Amygdala (tissue), 56 donors: ENCODE results near the gene C18orf63.
"Not testable (repeated sequence)": the region's sequence is repeated elsewhere in the genome, so short reads cannot be mapped to it uniquely, and the experiment has no call there.

Source experiments
- DNase-seq, 56 donors: peaks; one replicate each; lab custom pipeline; 2025; lab: John Stamatoyannopoulos, UW

C18orf63 gene

DNA sequence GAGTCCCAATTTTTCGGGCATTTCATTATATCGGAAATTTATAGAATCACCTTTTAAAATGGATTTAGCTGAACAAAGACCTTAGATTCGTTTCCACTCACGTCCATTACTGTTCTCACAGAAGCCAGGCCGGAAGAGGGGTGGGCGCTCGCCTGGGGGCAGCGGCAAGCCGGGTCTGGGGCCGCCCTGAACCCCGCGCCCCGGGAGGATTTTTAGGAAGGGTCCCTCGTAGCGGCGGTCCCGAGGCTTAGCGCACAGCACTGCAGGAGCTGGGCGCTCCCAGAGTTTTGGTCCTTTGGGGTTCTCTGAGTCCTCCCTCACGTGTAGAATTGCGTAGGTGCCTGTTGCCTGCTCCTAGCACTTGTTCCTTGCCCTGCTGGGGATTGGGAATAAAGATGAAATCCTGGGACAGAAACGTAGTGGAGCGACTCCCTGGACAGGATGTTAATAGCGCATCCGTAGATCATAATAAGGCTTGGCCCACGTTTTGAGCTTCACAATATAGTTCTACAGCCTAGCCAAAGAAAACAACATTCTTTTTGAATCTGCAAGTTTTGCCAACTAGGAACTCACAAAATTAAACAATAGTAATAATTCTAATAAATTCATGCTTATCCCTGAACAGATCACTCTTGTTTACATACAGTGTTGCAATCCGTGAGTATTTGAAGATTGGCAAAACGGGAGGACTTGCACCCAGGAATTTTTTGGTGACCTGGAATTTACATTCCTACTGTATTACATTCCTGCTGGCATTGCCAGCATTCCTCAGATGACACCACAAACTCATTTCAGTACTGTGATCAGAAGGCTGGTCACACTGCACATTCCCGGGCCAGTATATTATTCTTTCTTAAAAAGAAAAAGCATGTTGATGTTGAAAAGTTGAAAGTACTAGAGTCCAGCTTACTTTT, 875 bp downstream of the C18orf63 start:
- no peak for DNase-seq

DNA sequence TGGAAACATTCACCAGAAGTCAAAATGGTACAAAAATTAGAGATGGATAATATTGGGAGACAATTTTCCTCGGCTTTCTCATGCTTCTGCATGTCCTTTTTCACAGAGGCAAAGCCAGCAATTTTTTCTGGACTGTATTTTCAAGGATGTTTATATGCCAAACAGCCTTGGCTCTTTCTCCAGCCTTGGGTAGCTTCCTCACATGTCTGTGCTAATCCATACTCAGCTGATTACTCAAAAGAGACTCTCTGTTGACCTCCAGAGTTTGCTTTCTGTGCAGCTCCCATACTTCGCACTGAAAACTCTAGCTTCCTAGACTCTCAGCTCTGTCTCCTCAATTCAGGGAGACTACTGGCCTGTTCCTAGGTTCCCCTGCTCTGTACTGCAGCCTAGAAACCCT, 10.6 kb downstream of the C18orf63 start:
- no peak for DNase-seq

DNA sequence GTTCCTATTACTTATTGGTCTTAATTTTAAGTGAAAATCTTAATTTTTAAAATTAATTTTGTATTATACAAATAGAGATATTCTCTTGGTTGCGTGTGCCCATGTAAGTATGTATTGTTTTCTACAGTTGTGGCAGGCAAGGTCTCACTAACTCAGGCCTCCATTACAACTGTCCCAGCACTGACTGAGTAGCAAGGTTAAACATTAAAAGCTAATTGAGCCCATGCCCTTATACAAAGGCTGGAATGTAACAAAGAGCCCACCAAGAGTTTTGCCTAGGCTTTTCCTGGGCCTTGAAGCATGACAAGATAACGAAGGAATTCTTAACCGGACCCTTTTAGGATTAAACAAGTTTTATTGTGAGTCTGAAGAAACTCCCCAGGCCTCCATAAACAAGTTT, 11.2 kb downstream of the C18orf63 start:
- DNase-seq = not testable (repeated sequence)

DNA sequence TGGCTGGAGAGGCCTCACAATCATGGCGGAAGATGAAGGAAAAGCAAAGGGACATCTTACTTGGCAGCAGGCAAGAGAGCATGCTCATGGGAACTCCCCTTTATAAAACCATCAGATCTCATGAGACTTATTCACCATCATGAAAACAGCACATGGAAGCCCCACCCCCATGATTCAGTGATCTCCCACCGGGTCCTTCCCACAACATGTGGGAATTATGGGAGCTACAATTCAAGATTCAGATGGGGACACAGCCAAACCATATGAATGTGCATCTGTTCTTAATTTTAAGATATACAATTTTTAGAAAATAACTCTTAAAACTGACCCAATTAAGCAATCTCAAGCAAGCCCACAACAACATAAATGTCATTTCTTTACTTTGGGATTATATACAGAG, 12.6 kb downstream of the C18orf63 start:
- no peak for DNase-seq

DNA sequence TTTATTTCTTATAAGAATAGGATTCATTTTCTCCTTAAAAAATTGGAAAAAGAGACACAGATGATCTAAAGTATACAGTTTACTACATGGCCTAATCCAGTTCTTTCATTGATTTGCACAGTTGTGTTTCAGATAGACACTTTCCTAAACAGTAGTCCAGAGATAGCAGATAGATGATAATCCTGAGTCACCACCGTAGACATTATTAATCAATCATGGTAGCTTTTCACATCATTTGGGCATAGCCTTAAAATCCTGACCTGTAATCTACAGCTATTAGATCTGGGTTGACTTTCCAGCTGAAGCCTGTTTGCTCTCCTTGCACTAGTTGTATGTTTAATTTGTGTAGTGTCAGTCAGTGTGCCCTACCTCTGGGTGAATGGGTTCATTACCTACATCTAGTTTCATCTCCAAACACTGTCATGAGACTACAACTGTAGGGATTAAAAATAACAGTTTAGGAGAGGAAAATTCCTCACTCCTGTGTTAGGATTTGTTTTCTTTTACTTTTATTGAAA, 14.1 kb downstream of the C18orf63 start:
- no peak for DNase-seq

DNA sequence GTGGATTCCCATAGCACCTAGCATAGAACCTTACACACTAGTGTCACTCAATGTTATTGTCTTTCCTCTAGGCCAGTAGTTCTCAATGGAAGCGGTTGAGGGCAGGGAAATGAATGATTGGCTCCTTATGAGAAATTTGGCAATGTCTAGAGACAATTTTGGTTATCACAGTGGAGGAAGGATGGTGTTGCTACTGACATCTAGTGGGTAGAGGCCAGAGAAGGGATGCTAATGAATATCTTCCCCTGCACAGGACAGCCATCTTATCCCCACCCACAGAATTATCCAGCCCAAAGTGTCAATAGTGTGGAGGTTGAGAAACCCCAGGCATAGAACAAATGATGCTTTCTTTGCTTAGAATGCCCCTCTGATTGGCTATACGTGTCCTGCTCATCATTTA, 15.8 kb downstream of the C18orf63 start:
- no peak for DNase-seq

DNA sequence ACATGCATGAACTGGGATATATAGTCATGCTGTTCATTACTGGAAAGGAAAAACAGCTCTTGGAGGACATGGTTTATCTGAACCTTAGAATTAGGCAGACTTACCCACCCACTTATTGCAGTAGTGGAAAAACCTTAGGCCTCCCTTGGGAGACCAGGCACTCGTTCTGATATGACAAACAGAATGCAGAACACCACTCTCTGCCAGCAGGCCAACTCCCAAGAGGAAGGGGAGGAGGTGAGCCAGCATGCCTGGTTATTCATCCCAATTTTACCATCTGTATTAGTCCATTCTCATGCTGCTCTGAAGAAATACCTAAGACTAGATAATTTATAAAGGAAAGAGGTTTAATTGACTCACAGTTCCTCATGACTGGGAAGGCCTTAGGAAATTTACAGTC, 17.5 kb downstream of the C18orf63 start:
- no peak for DNase-seq

DNA sequence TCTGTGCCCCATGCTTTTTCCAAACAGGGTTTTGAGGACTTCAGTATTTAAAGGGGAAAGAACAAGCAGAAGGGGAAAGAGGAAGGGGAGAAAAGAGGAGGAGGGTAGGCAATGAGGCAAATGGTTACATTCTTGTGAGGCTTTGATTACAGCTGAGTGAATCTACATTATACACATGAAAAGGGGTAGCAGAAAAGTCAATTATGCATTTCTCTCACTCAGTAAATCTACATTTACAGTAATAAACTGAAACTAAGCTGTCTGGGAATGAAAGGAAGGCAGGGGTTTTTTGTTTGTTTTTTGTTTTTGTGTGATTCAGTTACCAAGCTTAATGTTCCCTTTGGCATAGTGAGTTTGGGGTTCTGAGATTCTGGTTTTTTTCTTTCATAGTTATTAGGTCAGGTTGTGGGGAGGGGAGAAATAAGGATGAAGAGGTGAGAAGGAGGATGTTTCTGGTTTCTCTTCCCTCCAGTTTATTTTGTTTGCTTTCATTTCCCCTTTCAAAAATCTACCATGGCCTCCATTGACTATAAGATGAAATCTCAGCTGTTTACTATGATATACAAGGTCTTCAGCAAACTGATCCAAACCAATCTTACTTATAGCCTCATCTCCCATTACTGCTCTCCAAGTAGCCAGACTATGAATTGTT, 18.7 kb downstream of the C18orf63 start:
- no peak for DNase-seq

DNA sequence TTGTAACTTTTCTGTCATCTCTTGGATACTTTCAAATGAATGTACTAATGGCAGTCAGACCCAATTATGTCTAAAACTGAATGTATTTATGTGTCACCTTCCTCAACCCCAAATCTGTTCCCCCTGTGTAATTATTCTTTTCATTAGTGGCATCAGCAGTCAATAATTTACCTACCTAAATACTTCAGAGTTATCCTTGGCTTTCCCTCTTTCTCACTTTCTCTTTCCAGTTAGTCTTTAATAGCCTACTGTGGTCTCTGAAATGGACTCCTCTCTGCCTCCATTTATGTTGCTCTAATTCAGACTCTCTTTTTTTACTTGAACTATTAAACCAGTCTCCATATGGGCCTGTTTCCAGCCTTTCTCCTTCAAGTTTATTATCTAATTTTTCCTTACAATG, 21.0 kb downstream of the C18orf63 start:
- no peak for DNase-seq

DNA sequence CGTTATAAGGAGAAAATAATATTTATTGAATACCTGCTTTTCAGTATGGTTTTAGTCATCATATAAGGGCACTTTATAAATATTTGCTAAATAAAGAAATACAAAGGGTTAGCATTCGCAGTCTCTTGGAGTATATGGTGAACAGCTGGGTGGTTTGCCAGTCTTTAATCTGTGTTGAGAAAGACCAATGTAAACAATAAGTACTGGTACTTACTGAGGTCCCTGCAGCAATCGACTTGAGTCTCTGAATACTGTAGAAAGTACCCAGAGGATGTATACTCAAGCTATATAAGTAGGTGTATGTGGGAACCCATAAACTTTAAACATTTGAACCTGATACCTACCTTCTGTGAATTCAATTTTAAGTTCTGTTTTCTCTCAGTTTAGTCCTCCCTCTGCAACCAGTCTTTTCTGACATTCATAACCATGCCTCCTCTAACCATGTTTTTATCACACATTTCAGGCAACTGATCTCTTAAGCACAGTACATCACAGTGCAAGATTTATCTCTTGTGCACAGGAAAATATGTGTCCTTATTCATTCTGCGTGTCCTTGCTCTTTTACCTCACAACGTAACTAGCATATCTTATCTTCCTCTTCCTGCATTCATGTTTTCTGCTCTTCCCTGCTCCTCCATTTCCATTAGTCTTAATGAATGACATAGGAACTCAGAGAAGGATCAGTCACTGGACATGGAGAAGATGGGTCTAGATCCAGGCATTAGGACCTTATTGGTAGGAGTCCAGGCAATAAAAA, 21.7 kb downstream of the C18orf63 start:
- DNase-seq = no peak

DNA sequence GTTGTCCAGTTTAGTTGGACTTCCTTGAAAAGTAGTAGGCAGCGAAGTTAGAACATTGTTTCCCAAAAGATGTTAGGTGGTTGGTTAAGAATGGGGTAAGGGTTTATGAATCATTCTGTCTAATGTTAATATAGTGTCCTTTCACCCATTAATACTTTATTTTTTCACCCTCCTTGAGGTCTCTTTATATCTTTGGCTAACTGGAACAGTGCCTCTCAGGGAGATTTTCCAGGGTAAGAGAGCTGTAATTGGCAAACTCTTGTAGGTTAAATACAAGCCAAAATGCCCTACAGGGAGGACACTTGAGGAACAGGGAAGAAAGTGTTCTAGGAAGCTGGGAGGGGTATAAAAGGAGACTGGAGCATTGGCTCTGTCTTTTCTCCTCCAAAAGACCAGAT, 22.3 kb downstream of the C18orf63 start:
- no peak for DNase-seq

DNA sequence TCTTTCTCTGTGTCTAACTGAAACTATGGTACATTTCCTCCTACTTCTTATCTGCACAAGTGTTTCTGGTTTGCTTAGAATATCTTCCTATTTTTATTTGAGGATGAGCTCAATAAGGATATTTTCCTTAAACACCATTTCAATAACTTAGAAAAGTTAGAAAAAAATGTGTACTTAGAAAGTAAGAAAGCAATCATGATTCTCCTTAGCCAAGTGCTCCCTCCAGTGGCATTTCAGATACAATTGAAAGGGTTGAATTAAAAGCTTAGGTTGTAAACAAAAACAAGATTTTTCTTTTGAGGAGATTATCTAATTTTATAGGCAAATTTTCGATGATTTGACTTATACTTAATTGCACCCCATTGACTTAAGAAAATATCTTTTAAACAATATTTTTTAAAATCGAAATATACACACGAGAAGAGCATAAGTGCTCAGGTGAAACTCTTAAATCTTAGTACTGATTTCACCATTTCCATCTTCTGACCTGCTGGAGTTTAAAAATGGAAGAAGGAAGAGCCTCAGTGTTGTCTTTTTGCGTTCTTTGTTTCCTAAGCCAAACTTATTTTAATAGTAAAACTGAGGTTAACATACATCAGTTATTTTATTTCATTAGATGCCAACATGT, 26.9 kb downstream of the C18orf63 start:
- DNase-seq = peak in 5 of 56 donors; percentile 3 to 47 (median 17)

DNA sequence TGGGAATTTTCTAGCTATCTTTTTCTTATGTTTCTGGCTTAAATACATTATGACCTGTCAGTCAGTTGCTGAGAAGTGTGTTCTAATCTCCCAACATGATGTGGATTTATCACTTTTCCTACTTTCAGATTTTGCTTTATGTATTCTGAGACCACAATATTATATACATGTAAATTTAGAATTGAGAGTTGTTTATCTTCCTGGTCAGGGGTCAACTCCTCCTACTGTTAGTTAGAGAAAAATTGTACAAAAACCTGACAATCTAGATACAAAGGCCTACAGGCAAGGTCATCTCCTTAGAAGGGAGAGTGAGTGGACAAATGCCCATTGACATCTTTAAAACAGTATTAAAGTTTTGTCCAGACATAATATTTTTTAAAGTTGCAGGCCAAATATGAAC, 30.6 kb downstream of the C18orf63 start:
- no peak for DNase-seq

DNA sequence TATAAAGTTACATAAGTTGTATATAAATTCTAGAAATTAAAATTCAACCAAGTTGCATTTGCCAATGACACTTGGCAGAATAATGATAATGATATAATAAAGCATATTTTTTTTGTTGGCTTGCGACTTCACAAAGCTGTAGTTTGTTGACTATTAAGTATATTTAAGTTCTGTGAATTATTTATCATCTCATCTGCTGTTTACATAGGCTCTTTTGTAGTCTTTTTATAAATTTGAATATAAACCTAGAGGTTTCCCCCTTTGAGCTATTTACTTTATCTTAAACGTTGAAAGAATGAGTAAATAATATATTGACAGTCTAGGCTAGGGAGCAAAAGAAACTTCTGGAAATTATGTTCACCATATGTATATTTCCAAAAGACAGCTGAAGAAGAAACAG, 32.9 kb downstream of the C18orf63 start:
- no peak for DNase-seq

DNA sequence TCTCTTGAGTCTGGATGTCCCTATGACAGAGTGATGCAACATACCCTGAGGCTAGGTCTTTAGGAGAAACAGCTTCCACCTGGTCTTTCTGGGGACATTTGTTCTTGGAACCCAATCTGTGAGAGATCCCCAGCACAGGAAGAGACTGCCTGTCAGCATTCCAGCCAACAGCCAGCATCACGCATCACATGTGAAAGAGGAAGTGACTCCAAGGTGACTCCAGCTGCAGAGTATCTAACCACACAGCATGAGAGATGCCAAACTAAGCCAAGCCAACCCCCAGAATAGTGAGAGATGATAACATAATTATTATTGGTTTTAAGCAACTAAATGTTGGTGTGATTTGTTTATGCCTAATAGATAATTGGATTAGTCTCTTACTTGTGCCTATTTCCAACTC, 35.7 kb downstream of the C18orf63 start:
- no peak for DNase-seq

DNA sequence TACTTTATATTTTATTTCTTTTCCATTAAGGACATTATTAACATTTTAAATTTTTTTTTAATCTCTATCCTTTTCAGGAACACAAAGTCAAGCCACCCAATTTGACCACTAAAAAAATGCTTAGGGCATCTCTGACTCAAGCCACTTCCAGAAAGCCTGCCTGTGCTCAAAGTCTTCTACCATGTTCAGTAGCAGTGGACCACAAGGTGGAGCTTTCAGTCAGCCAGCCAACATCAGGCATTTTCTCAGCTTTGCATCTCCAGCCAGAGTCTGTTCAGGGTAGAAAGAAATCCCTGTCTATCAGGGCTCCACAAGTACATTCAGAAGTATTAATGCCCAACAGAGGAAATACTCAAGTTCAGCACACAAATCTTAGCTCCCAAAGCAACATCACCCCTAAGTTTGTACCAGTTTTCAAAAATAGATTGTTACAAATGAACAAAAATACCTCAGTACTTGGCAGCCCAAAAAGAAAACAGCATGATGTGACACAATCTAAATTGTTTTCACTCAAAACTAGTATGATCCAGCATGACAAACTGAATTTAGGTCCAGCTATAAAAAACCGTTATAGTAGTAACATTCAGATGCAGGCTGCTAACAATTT, 37.6 kb downstream of the C18orf63 start:
- DNase-seq = peak in 51 of 56 donors; percentile 3 to 91 (median 55)

DNA sequence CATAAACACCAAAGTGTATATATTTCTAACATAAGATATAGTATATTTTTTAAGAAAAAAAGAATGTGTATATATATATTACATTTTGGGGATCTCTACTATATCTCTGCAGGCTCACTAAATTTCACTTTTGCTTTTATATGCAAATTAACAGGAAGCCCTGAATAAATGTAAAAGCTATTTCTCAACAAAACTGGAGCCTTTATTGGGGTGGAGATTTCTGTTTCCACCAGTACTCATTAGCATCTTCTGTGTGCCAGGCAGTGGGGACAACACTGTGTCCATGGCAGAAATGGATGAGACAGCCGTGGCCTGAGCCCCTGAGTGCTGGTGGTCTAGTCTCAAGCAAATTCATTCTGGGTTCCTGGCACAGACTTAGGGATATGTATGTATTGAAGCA, 41.3 kb downstream of the C18orf63 start:
- DNase-seq = no peak

DNA sequence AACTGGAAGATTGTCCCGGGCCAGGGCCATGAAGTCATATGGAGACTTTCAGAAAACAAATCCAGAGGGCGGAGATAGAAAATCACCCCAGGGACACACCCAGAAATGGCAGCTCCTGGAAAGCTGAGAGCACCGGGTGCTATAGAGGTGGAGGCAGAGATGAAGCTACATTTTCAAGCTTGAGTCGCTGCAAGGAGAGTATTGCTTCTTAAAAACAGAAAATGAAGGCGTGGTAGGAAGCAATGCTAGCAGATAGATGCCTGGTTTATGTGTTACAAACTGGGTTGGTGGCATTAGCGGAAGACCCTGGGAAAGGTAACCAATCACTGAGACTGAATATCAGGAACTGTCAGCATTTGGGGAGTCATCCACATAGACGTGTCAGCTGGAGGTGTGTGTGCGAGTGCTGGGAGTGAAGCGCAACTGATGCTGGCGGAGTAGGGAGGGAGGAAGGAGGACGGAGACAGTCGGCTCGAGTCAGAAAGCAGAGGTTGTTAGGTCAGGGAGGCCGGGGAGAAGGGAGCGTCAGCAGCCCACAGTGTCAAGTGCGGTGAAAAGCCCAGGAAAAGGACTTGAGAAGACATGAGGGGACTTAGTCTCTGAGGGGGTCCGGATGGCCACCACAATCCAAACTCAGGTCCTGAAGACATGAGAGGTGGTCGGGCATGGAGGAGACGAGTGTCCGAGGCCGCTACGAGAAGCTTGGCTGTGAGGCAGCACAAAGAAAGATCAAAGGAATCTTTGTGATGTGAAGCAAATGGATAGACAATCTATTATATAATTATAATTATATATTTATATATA, 45.4 kb downstream of the C18orf63 start:
- no peak for DNase-seq

DNA sequence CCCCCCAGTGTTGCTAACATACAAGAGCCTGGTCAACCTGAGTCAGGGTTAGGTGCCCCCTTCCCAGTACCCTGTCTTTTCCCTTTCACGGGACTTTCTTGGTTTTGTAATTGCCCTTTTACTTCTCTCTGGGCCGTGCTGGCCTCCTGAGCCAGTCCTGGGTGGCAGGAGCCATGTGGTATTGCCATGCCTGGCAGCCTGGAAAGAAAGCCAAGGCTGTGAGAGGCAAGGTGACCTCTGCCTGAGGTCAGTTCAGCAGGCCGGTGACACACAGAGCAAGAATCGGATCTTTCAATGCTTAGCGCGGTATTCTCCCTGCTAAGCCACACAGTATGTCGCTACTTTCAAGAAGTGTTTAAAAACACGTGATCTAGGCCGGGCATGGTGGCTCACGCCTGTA, 52.3 kb downstream of the C18orf63 start:
- no peak for DNase-seq
